ENCODE results near the gene SF1.

DNA sequence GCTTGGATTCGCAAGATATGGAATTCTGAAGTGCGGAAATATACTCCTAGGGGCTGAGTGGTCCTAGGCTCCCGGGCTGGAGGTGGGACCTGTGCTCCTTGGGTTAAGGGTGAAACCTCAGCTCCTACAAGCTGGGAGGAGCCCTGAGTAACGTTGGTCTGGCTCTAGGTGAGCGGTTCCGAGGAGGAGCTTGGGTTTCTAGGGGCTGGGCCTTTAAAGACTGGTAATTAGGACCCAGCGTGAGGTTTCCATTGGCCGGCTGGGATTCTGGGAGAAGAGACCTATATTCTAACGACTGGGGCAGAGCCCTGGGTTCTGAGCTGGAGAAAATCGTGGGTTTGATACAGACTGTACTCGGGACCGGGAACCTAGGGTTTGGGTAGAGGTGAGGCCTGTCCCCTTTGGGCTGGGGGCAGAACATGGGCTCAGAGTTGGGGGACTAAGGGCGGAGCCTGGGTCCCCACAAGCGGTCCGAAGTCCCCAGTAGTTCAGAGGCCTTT lies 25.6 kb upstream of the SF1 start:
- TF ChIP-seq, protein P1, sequence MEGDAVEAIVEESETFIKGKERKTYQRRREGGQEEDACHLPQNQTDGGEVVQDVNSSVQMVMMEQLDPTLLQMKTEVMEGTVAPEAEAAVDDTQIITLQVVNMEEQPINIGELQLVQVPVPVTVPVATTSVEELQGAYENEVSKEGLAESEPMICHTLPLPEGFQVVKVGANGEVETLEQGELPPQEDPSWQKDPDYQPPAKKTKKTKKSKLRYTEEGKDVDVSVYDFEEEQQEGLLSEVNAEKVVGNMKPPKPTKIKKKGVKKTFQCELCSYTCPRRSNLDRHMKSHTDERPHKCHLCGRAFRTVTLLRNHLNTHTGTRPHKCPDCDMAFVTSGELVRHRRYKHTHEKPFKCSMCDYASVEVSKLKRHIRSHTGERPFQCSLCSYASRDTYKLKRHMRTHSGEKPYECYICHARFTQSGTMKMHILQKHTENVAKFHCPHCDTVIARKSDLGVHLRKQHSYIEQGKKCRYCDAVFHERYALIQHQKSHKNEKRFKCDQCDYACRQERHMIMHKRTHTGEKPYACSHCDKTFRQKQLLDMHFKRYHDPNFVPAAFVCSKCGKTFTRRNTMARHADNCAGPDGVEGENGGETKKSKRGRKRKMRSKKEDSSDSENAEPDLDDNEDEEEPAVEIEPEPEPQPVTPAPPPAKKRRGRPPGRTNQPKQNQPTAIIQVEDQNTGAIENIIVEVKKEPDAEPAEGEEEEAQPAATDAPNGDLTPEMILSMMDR (IDR thresholded peaks at IDR 0.05) = no peak
- TF ChIP-seq POLR2AphosphoS5 (IDR thresholded peaks at IDR 0.05; ENCODE audit: insufficient read depth in 1 of 2, low read depth in 1 of 2) (no peak), POLR2A (IDR thresholded peaks at IDR 0.05) (no peak)

Data from vagina (tissue), 2 donors.